ENCODE data around the gene VPS4B. TPM values are rescaled to one million over a fixed set of nuclear protein-coding genes. Genes with fewer than 3 reads are reported as not detected.

The VPS4B gene
- total and polyA plus RNA-seq, 2 of the 8 experiments (the other 6 are each of a cell fraction or from before 2014, with no cell fraction given), result 7.2 to 45.3 TPM

DNA sequence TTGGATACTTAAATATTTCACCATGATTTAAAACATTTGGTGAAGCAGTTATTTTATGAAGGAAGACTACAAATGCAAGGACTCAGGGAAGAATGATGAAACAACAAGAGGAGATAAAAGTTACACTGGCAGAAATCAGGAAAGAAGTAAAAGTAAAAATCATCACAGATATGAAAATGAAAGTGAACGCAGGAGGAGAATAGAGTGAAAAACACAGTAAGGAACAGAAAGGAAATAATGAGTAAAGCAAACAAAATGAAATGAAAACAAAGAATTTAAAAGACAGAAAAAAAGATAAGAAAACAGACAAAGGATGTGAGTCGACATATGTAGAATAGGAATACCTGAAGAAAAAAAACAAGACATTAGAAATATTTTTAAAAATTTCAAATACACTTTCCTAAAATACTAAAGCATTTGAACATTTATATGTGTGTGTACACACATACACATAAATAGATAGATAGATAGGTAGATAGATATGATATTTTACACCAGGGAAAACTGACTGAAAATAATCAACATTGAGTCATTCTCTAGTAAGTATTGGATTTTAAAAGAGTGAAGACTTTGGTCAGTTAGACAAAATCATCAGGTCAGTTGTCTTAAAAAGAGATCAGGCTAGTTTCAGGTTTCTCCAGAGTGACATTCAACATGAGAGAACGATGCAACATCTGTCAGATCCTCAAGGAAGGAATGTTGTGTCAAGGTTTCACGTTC lies 43.2 kb downstream of the VPS4B start:
- no peaks in the 10 kb centered on the region for H4K20me1 ChIP-seq (replicated peaks in 1 of 2; ENCODE audit: control insufficient read depth in 1 of 2, insufficient read depth in 2 of 2, low read length in 2 of 2)

More for the DNA sequence above, 43.2 kb downstream of the VPS4B start:
- Histone ChIP-seq H3K9me3 (ENCODE audit: insufficient read depth in 2 of 2, low read depth in 1 of 2, low read length in 1 of 2) (peaks cover 2 to 4% of the 10 kb centered on the region in 2 experiments; a peak in 1 of 4 replicates), H3K79me2 (ENCODE audit: control insufficient read depth in 1 of 2, insufficient read depth in 2 of 2, low read length in 2 of 2) (no peaks in the 10 kb centered on the region), H3K79me1 (ENCODE audit: low read depth, low read length) (no peaks in the 10 kb centered on the region), H2BK20ac (ENCODE audit: low read length) (no peak overlapping the region), H3K23me2 (ENCODE audit: low read depth, low read length) (no peaks in the 10 kb centered on the region), H3K18ac (ENCODE audit: extremely low read depth, low read length) (no peak overlapping the region), H3K27me3 (replicated peaks in 1 of 4; ENCODE audit: control insufficient read depth in 3 of 4, extremely low read depth in 1 of 4, insufficient read depth in 3 of 4, low read length in 3 of 4) (no peaks in the 10 kb centered on the region), H4K91ac (replicated peaks; ENCODE audit: insufficient read length, low read length) (no peak overlapping the region), H3K4me2 (ENCODE audit: insufficient read depth in 1 of 2, low read depth in 2 of 2, low read length in 2 of 2) (no peak overlapping the region), H4K8ac (ENCODE audit: extremely low read depth, insufficient read depth, low read length) (no peak overlapping the region), H3K4me1 (replicated peaks in 1 of 4; ENCODE audit: control insufficient read depth in 3 of 4, insufficient read depth in 4 of 4, low read length in 3 of 4) (no peaks in the 10 kb centered on the region), H4K5ac (ENCODE audit: insufficient read length, low read depth, low read length) (no peak overlapping the region), H3K9ac (replicated peaks in 1 of 4; ENCODE audit: extremely low read depth in 1 of 4, low read depth in 3 of 4, low read length in 3 of 4) (no peak overlapping the region), H3K23ac (ENCODE audit: insufficient read length) (no peak overlapping the region), H2BK15ac (ENCODE audit: low read length) (no peak overlapping the region), H3K14ac (ENCODE audit: insufficient read length) (no peak overlapping the region), H3K4ac (replicated peaks; ENCODE audit: insufficient read length, low read depth, low read length) (no peak overlapping the region), H2BK120ac (replicated peaks; ENCODE audit: low read depth, low read length) (no peak overlapping the region), H2AFZ (ENCODE audit: low read length) (no peak overlapping the region), H2BK12ac (ENCODE audit: low read depth, low read length) (no peak overlapping the region), H3K56ac (replicated peaks; ENCODE audit: insufficient read length, low read depth, low read length) (no peak overlapping the region), H3K36me3 (ENCODE audit: control insufficient read depth in 2 of 4, insufficient read depth in 4 of 4, low read length in 3 of 4) (no peaks in the 10 kb centered on the region), H3K27ac (ENCODE audit: low read depth, low read length) (no peak overlapping the region), H3K4me3 (ENCODE audit: extremely low read depth in 1 of 4, insufficient read depth in 2 of 4, low read depth in 3 of 4, low read length in 4 of 4) (no peak overlapping the region), H2BK5ac (ENCODE audit: low read depth, low read length) (no peak overlapping the region), H2AK5ac (ENCODE audit: low read depth, low read length) (no peak overlapping the region)
- FAIRE-seq, result no peak
- no peak for DNase-seq (ENCODE audit: low read depth in 1 of 2, low spot score in 2 of 2)
- 93% methylated on average over 4 of the region's 4 CpGs; no CpG with 5 or more reads in 1 of the 2 experiments for WGBS, 2 experiments (ENCODE audit: extremely low coverage in 1 of 2, insufficient coverage in 1 of 2, insufficient read length in 1 of 2, insufficient replicate concordance in 2 of 2, low coverage in 1 of 2, low lambda C conversion rate in 2 of 2, missing lambda C conversion rate in 1 of 2)
- TF ChIP-seq SRF (IDR thresholded peaks at IDR 0.05; ENCODE audit: low read depth, low read length) (no peak), NRF1 (IDR thresholded peaks at IDR 0.05; ENCODE audit: low read depth, low read length) (no peak), CREB1 (IDR thresholded peaks at IDR 0.05) (no peak), HDAC6 (IDR thresholded peaks at IDR 0.05; ENCODE audit: low read depth, low read length) (no peak), RXRA (IDR thresholded peaks at IDR 0.05; ENCODE audit: insufficient read depth, low read depth, low read length) (no peak), GABPA (IDR thresholded peaks at IDR 0.05; ENCODE audit: borderline replicate concordance, insufficient read depth, low read length) (no peak), POLR2A (IDR thresholded peaks at IDR 0.05; ENCODE audit: control extremely low read depth in 1 of 2, low read depth in 2 of 2, low read length in 2 of 2) (no peak), RNF2 (IDR thresholded peaks at IDR 0.05; ENCODE audit: borderline replicate concordance, low read depth, low read length, missing control alignments, poor library complexity, severe bottlenecking) (no peak)
- ChIA-PET CTCF (ENCODE audit: partially characterized antibody) (interaction anchor here (0.6 kb wide), 1 partner anchor 134 kb away, joined by 3 read pairs; no protein-coding TSS in a partner anchor), POLR2A (ENCODE audit: partially characterized antibody) (no interaction called here)

Data from H1 (cell line).